ENCODE results near the gene MIPEP. TPM values are rescaled to one million over a fixed set of nuclear protein-coding genes. Genes with fewer than 3 reads are reported as not detected.

Gene MIPEP
- total and polyA plus RNA-seq, 9 of the 15 experiments (the other 6 are each of a cell fraction or from before 2014, with no cell fraction given), result 1.7 to 19.3 (median 13.1) TPM

DNA sequence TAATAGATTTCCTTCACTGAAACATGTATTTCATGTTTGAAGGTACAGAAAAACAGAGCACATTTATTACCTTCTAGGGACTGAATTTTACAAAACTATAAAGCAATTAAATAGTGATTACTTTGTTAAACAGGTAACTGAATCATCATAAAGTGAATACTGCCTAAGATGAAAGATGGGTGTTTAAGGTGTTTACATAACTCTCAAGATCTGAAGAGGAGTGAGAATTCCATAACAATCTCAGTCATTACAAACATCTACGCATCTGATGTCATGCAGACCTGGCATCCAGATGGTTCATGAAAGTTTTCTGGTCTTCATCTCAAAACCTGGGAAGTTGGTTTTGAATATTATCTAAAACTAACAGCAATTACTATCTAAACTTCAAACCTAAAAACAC is 80.4 kb downstream of the MIPEP start (continued):
- TF ChIP-seq, protein P1, sequence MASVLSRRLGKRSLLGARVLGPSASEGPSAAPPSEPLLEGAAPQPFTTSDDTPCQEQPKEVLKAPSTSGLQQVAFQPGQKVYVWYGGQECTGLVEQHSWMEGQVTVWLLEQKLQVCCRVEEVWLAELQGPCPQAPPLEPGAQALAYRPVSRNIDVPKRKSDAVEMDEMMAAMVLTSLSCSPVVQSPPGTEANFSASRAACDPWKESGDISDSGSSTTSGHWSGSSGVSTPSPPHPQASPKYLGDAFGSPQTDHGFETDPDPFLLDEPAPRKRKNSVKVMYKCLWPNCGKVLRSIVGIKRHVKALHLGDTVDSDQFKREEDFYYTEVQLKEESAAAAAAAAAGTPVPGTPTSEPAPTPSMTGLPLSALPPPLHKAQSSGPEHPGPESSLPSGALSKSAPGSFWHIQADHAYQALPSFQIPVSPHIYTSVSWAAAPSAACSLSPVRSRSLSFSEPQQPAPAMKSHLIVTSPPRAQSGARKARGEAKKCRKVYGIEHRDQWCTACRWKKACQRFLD (CRISPR knock-in tag; IDR thresholded peaks at IDR 0.05), result no peak
- TF ChIP-seq ZNF384 (IDR thresholded peaks at IDR 0.05; ENCODE audit: low read depth, low read length) (no peak), ATF1 (CRISPR knock-in tag; IDR thresholded peaks at IDR 0.05) (no peak), ATF1 (tag; IDR thresholded peaks at IDR 0.05) (no peak), NR2C2 (CRISPR knock-in tag; IDR thresholded peaks at IDR 0.05) (no peak), NR2C2 (tag; IDR thresholded peaks at IDR 0.05) (no peak), STAT5A (IDR thresholded peaks at IDR 0.05; ENCODE audit: borderline replicate concordance, low read length) (no peak), NEUROD1 (IDR thresholded peaks at IDR 0.05; ENCODE audit: borderline replicate concordance, low read depth, low read length, partially characterized antibody) (no peak), HMGN3 (IDR thresholded peaks at IDR 0.05; ENCODE audit: borderline replicate concordance, extremely low read depth, insufficient read length, low read depth, low read length) (no peak)
- TF ChIP-seq, protein P2, sequence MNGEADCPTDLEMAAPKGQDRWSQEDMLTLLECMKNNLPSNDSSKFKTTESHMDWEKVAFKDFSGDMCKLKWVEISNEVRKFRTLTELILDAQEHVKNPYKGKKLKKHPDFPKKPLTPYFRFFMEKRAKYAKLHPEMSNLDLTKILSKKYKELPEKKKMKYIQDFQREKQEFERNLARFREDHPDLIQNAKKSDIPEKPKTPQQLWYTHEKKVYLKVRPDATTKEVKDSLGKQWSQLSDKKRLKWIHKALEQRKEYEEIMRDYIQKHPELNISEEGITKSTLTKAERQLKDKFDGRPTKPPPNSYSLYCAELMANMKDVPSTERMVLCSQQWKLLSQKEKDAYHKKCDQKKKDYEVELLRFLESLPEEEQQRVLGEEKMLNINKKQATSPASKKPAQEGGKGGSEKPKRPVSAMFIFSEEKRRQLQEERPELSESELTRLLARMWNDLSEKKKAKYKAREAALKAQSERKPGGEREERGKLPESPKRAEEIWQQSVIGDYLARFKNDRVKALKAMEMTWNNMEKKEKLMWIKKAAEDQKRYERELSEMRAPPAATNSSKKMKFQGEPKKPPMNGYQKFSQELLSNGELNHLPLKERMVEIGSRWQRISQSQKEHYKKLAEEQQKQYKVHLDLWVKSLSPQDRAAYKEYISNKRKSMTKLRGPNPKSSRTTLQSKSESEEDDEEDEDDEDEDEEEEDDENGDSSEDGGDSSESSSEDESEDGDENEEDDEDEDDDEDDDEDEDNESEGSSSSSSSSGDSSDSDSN (IDR thresholded peaks at IDR 0.05; ENCODE audit: borderline replicate concordance in 1 of 2, low read depth in 2 of 2, low read length in 2 of 2), result no peak
- TF ChIP-seq, protein P3, sequence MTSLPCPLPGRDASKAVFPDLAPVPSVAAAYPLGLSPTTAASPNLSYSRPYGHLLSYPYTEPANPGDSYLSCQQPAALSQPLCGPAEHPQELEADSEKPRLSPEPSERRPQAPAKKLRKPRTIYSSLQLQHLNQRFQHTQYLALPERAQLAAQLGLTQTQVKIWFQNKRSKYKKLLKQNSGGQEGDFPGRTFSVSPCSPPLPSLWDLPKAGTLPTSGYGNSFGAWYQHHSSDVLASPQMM (CRISPR knock-in tag; IDR thresholded peaks at IDR 0.05), result no peak
- TF ChIP-seq, protein P4, sequence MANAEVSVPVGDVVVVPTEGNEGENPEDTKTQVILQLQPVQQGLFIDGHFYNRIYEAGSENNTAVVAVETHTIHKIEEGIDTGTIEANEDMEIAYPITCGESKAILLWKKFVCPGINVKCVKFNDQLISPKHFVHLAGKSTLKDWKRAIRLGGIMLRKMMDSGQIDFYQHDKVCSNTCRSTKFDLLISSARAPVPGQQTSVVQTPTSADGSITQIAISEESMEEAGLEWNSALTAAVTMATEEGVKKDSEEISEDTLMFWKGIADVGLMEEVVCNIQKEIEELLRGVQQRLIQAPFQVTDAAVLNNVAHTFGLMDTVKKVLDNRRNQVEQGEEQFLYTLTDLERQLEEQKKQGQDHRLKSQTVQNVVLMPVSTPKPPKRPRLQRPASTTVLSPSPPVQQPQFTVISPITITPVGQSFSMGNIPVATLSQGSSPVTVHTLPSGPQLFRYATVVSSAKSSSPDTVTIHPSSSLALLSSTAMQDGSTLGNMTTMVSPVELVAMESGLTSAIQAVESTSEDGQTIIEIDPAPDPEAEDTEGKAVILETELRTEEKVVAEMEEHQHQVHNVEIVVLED (CRISPR knock-in tag; IDR thresholded peaks at IDR 0.05), result no peak

All from K562 (cell line).